ENCODE data around the gene OR5H1.
"Not testable (repeated sequence)": the region's sequence is repeated elsewhere in the genome, so short reads cannot be mapped to it uniquely, and the experiment has no call there.

OR5H1 gene

GRCh38 chr3:98148751-98149150 is 18.2 kb downstream of the OR5H1 start:
- in situ Hi-C loops (cut with HindIII; ENCODE audit: low sequenced_read_pairs) = no loop called here
- H3K4me3 ChIP-seq (ENCODE audit: low read depth, low read length) = no peak overlapping the region
- TF ChIP-seq, protein P1, sequence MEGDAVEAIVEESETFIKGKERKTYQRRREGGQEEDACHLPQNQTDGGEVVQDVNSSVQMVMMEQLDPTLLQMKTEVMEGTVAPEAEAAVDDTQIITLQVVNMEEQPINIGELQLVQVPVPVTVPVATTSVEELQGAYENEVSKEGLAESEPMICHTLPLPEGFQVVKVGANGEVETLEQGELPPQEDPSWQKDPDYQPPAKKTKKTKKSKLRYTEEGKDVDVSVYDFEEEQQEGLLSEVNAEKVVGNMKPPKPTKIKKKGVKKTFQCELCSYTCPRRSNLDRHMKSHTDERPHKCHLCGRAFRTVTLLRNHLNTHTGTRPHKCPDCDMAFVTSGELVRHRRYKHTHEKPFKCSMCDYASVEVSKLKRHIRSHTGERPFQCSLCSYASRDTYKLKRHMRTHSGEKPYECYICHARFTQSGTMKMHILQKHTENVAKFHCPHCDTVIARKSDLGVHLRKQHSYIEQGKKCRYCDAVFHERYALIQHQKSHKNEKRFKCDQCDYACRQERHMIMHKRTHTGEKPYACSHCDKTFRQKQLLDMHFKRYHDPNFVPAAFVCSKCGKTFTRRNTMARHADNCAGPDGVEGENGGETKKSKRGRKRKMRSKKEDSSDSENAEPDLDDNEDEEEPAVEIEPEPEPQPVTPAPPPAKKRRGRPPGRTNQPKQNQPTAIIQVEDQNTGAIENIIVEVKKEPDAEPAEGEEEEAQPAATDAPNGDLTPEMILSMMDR (IDR thresholded peaks at IDR 0.05; ENCODE audit: low read depth, low read length, missing control alignments) = no peak
- DNase-seq (ENCODE audit: low read depth) = no peak

GRCh38 chr3:98149456-98149855 is 18.9 kb downstream of the OR5H1 start:
- in situ Hi-C loops (cut with HindIII; ENCODE audit: low sequenced_read_pairs); DNase-seq (ENCODE audit: low read depth); H3K4me3 ChIP-seq (ENCODE audit: low read depth, low read length): not testable (repeated sequence)

DNA sequence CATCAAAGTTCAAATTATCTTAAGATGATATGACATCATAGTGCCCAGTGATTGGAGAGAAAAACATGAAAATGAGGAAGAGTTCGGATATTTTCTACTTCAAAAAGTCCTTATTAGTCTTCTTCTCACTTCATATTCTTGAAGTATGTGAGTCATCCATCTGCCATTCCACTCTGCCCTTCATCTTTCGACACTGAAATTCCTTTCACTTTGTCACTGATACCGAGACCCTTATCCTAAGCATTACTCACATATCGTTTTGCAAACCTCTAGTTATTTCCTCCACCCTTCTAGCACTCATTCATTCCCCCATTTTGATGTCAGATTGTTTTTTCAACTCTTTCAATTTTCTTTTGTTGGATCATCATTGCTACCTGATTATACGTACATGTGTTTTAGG is 20.7 kb downstream of the OR5H1 start:
- TF ChIP-seq, protein P1 (IDR thresholded peaks at IDR 0.05; ENCODE audit: low read depth, low read length, missing control alignments) = no peak
- H3K4me3 ChIP-seq (ENCODE audit: low read depth, low read length) = no peak overlapping the region
- DNase-seq (ENCODE audit: low read depth) = no peak
- in situ Hi-C loops (cut with HindIII; ENCODE audit: low sequenced_read_pairs) = no loop called here

DNA sequence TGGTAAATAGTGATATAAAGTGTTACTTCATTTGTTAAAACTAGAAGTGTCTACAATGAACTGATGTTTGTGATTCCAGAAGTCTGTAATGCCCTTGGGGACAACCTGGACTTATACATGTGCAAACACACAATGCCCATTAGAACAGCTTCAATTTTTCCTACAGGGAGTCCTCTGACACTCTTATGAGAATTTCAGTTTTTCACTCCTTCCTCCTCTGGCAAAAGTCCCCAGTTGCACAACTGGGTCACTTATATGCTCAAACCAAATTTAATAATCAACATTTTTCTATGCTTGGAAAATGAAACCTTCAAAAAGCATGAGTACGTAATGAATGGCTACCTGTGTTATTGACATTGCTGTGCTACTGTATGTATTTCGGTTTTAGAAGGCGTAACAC is 35.9 kb downstream of the OR5H1 start, which contains the start of gene OR5H15:
Gene OR5H15 (plus strand): TSS at position 301 of the 400 bp plus-strand sequence. CDS start 2,004 bp downstream, outside the sequence.
- no peak within 1 kb of the TSS for H3K4me3 ChIP-seq (ENCODE audit: low read depth, low read length)
- in situ Hi-C loops (cut with HindIII; ENCODE audit: low sequenced_read_pairs) = no loop called here
- TF ChIP-seq, protein P1 (IDR thresholded peaks at IDR 0.05; ENCODE audit: low read depth, low read length, missing control alignments) = no peak
- no peak for DNase-seq (ENCODE audit: low read depth)

- TF ChIP-seq, protein P1 (IDR thresholded peaks at IDR 0.05; ENCODE audit: low read depth, low read length, missing control alignments) = no peak
- no peak overlapping the region for H3K4me3 ChIP-seq (ENCODE audit: low read depth, low read length)
- no peak for DNase-seq (ENCODE audit: low read depth)
- in situ Hi-C loops (cut with HindIII; ENCODE audit: low sequenced_read_pairs) = no loop called here
These were observed 40.5 kb downstream of the OR5H1 start for GRCh38 chr3:98171071-98171470.

DNA sequence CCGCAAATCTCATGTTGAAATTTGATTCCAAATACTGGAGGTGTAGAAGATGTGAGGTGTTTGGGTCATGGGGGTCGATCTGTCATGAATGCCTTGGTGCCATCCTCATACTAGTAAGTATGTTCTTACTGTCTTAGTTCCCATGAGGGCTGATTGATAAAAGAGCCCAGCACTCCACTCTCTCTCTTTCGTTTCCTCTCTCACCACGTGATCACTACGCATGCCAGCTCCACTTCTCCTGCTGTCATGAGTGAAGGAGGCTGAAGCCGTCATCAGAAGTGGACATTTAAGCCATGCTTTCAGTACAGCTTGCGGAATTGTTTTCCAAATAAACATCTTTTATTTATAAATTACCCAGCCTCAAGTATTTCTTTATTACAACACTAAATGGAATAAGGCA is 42.1 kb downstream of the OR5H1 start:
- no peak for DNase-seq (ENCODE audit: low read depth)
- H3K4me3 ChIP-seq (ENCODE audit: low read depth, low read length) = no peak overlapping the region
- TF ChIP-seq, protein P1 (IDR thresholded peaks at IDR 0.05; ENCODE audit: low read depth, low read length, missing control alignments) = no peak
- in situ Hi-C loops (cut with HindIII; ENCODE audit: low sequenced_read_pairs) = no loop called here

- in situ Hi-C loops (cut with HindIII; ENCODE audit: low sequenced_read_pairs) = no loop called here
- DNase-seq (ENCODE audit: low read depth) = no peak
- TF ChIP-seq, protein P1 (IDR thresholded peaks at IDR 0.05; ENCODE audit: low read depth, low read length, missing control alignments) = no peak
- no peak overlapping the region for H3K4me3 ChIP-seq (ENCODE audit: low read depth, low read length)
These were observed 49.9 kb downstream of the OR5H1 start for GRCh38 chr3:98180319-98180890.
